ENCODE results near the gene TICAM1. TPM values are rescaled to one million over a fixed set of nuclear protein-coding genes. Genes with fewer than 3 reads are reported as not detected.
"Not testable (repeated sequence)": the region's sequence is repeated elsewhere in the genome, so short reads cannot be mapped to it uniquely, and the experiment has no call there.

The TICAM1 gene
- total RNA-seq, 2 donors from 2014 or later: 2.9 to 4.6 TPM

DNA sequence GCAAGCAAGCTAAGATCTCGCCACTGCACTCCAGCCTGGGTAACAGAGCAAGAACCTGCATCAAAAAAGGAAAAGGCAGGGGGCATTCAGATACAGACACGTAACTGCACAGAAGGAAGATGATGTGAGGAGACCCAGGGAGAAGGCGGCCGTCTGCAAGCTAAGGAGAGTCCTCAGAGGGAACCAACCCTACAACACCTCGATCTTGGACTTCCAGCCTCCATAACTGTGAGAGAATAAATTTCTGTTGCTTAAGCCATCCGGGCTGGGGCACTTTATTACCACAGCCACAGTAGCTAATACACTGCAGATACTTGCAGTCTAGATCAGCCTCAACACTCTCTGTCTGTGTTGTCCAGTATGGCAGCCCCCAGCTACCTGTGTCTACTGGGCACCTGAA, 7.9 kb downstream of the TICAM1 start:
- no peaks in the 10 kb centered on the region for H3K9me3 ChIP-seq (ENCODE audit: control insufficient read depth, low read length)
- WGBS, 2 experiments (ENCODE audit: insufficient coverage in 1 of 2, insufficient read length in 1 of 2): 86 to 90% methylated on average over 5 to 6 of the region's 6 CpGs
- no peak overlapping the region for H3K4me3 Mint-ChIP-seq

DNA sequence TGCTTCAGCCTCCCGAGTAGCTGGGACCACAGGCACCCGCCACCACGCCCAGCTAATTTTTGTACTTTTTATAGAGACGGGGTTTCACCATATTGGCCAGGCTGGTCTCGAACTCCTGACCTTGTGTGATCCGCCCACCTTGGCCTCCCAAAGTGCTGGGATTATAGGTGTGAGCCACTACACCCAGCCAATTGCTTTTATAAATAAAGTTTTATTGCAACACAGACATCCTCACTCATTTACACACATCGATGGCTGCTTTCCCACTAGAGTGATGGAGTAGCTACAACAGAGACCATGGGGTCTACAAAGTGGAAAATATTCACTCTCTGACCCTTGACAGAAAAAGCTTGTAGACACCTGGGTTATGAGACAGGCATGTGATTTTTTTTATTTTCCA, 9.2 kb downstream of the TICAM1 start:
- H3K27me3 Mint-ChIP-seq (ENCODE audit: insufficient read depth); H3K36me3 ChIP-seq (ENCODE audit: control insufficient read depth, insufficient read depth, low read length); H3K4me1 ChIP-seq (ENCODE audit: control insufficient read depth, insufficient read depth, low read length); H3K9me3 ChIP-seq (ENCODE audit: control insufficient read depth, low read length); H3K27ac Mint-ChIP-seq; H3K27ac ChIP-seq (ENCODE audit: low read depth, low read length); H3K36me3 Mint-ChIP-seq (ENCODE audit: low read depth); H3K27me3 ChIP-seq (ENCODE audit: control insufficient read depth, insufficient read depth, low read length, poor library complexity, severe bottlenecking); DNase-seq; H3K9ac ChIP-seq (ENCODE audit: extremely low read depth, low read length, poor library complexity, severe bottlenecking); H3K4me1 Mint-ChIP-seq; H3K4me3 ChIP-seq (ENCODE audit: low read length); H3K4me3 Mint-ChIP-seq; H3K9me3 Mint-ChIP-seq: not testable (repeated sequence)
- WGBS, 2 experiments (ENCODE audit: insufficient coverage in 1 of 2, insufficient read length in 1 of 2): 93 to 96% methylated on average over 4 to 7 of the region's 7 CpGs

More for the DNA sequence above, 7.9 kb downstream of the TICAM1 start:
- H3K27me3 Mint-ChIP-seq (ENCODE audit: insufficient read depth): no peaks in the 10 kb centered on the region
- no peak overlapping the region for H3K27ac Mint-ChIP-seq
- no peaks in the 10 kb centered on the region for H3K4me1 Mint-ChIP-seq
- no peak overlapping the region for H3K9ac ChIP-seq (ENCODE audit: extremely low read depth, low read length, poor library complexity, severe bottlenecking)
- H3K4me1 ChIP-seq (ENCODE audit: control insufficient read depth, insufficient read depth, low read length): no peaks in the 10 kb centered on the region
- no peaks in the 10 kb centered on the region for H3K36me3 ChIP-seq (ENCODE audit: control insufficient read depth, insufficient read depth, low read length)
- H3K4me3 ChIP-seq (ENCODE audit: low read length): no peak overlapping the region
- no peak for DNase-seq
- no peaks in the 10 kb centered on the region for H3K36me3 Mint-ChIP-seq (ENCODE audit: low read depth)
- TF ChIP-seq, protein P1, sequence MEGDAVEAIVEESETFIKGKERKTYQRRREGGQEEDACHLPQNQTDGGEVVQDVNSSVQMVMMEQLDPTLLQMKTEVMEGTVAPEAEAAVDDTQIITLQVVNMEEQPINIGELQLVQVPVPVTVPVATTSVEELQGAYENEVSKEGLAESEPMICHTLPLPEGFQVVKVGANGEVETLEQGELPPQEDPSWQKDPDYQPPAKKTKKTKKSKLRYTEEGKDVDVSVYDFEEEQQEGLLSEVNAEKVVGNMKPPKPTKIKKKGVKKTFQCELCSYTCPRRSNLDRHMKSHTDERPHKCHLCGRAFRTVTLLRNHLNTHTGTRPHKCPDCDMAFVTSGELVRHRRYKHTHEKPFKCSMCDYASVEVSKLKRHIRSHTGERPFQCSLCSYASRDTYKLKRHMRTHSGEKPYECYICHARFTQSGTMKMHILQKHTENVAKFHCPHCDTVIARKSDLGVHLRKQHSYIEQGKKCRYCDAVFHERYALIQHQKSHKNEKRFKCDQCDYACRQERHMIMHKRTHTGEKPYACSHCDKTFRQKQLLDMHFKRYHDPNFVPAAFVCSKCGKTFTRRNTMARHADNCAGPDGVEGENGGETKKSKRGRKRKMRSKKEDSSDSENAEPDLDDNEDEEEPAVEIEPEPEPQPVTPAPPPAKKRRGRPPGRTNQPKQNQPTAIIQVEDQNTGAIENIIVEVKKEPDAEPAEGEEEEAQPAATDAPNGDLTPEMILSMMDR (conservative IDR thresholded peaks at IDR 0.05): no peak
- H3K9me3 Mint-ChIP-seq: no peaks in the 10 kb centered on the region
- H3K27me3 ChIP-seq (ENCODE audit: control insufficient read depth, insufficient read depth, low read length, poor library complexity, severe bottlenecking): no peaks in the 10 kb centered on the region
- H3K27ac ChIP-seq (ENCODE audit: low read depth, low read length): no peak overlapping the region

DNA sequence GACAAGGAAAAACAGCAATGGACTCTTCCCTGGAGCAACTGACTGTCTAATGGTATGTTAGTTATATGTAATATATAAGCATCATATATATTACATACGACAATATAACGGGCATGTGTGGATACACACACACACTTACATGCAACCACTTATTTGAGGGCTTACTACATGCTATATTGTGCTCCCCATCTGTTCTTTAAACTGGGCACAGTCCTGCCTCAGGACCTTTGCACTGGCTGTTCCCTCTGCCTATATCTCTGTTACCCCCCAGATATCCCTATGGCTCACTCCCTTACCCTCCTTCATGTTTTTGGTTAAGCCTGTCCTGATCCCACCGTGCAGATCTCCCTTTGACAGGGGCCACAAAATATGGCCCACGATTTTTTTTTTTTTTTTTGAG, 10.2 kb downstream of the TICAM1 start:
- Histone ChIP-seq H3K4me1 (ENCODE audit: control insufficient read depth, insufficient read depth, low read length) (no peaks in the 10 kb centered on the region), H3K4me3 (ENCODE audit: low read length) (no peak overlapping the region), H3K36me3 (ENCODE audit: control insufficient read depth, insufficient read depth, low read length) (no peaks in the 10 kb centered on the region), H3K9me3 (ENCODE audit: control insufficient read depth, low read length) (no peaks in the 10 kb centered on the region), H3K9ac (ENCODE audit: extremely low read depth, low read length, poor library complexity, severe bottlenecking) (no peak overlapping the region), H3K27me3 (ENCODE audit: control insufficient read depth, insufficient read depth, low read length, poor library complexity, severe bottlenecking) (no peaks in the 10 kb centered on the region), H3K27ac (ENCODE audit: low read depth, low read length) (no peak overlapping the region)
- no peak for DNase-seq
- Mint-ChIP-seq H3K4me1 (no peaks in the 10 kb centered on the region), H3K4me3 (no peak overlapping the region), H3K27ac (no peak overlapping the region), H3K36me3 (ENCODE audit: low read depth) (peaks cover 9% of the 10 kb centered on the region), H3K27me3 (ENCODE audit: insufficient read depth) (peaks cover 4% of the 10 kb centered on the region), H3K9me3 (peaks cover 5% of the 10 kb centered on the region)
- 83 to 89% methylated on average over 4 of the region's 4 CpGs for WGBS, 2 experiments (ENCODE audit: insufficient coverage in 1 of 2, insufficient read length in 1 of 2)
- TF ChIP-seq, protein P1 (conservative IDR thresholded peaks at IDR 0.05): no peak
